Gastroesophageal sphincter (tissue), 4 donors: ENCODE data around the gene PHF2. TPM values are rescaled to one million over a fixed set of nuclear protein-coding genes. Genes with fewer than 3 reads are reported as not detected.

ENCODE experiments used
- ATAC-seq: fragments of 150-250 bp; one replicate; pipeline ENCODE4 v1.9.1; 2016; ENCODE audit warnings: mild to moderate bottlenecking, moderate library complexity
- H3K27ac ChIP-seq, 4 donors: fragments of 200-600 bp; sonication (generic) in 3 of 4; 1 replicate in 3 of 4; 2 replicates in 1 of 4; pipeline ENCODE4 v1.5.1; 2016 to 2019
- H3K27me3 ChIP-seq: fragments of 200-600 bp; sonication (generic); one replicate; pipeline ENCODE4 v1.5.1; 2019
- H3K36me3 ChIP-seq, 2 donors: fragments of 200-600 bp; sonication (generic); one replicate each; pipeline ENCODE4 v1.5.1; 2019; ENCODE audit warnings: control low read depth in 1 of 2
- H3K4me1 ChIP-seq, 3 donors: fragments of 200-600 bp; sonication (generic); 1 replicate in 2 of 3; 2 replicates in 1 of 3; pipeline ENCODE4 v1.5.1; 2016 to 2019; ENCODE audit warnings: control low read depth in 2 of 3
- H3K4me3 ChIP-seq, 2 donors: fragments of 200-600 bp; sonication (generic); one replicate each; pipeline ENCODE4 v1.5.1; 2019; ENCODE audit warnings: mild to moderate bottlenecking in 1 of 2, moderate library complexity in 1 of 2
- H3K9me3 ChIP-seq, 3 donors: fragments of 200-600 bp; sonication (generic); one replicate each; pipeline ENCODE4 v1.5.1; 2017 to 2019; ENCODE audit warnings: control low read depth in 2 of 3
- CTCF ChIP-seq, 4 experiments: fragments of 200-600 bp in 2 of 4; fragments of 450-650 bp in 2 of 4; sonication (generic) in 1 of 4; IDR thresholded peaks; one replicate each; pipeline ENCODE4 v1.5.1; 2017 to 2019; ENCODE audit warnings: antibody characterized with exemption in 4 of 4, mild to moderate bottlenecking in 2 of 4, moderate library complexity in 2 of 4
- EP300 ChIP-seq: sonication (generic); formaldehyde crosslinking; IDR thresholded peaks from one replicate; pipeline ENCODE4 v1.6.1; 2017; ENCODE audit warnings: antibody characterized with exemption, mild to moderate bottlenecking
- POLR2A ChIP-seq, 2 donors: fragments of 450-650 bp; IDR thresholded peaks; one replicate each; pipeline ENCODE4 v1.6.1; 2017; ENCODE audit warnings: antibody characterized with exemption in 2 of 2, mild to moderate bottlenecking in 2 of 2, moderate library complexity in 1 of 2
- POLR2AphosphoS5 ChIP-seq: sonication (generic); formaldehyde crosslinking; IDR thresholded peaks from one replicate; pipeline ENCODE4 v1.6.1; 2017; ENCODE audit warnings: antibody characterized with exemption
- WGBS, 2 donors: methylation state at CpG; one replicate each; pipeline ENCODE4 v1.1.5; 2018; ENCODE audit warnings: low coverage in 1 of 2; 5-methylcytosine and 5-hydroxymethylcytosine counted together
- total RNA-seq, 4 donors: library from RNA; depleted of rRNA; stranded (reverse); fragments of >200 nt; gene quantifications; one replicate each; pipeline ENCODE4 v1.1.0, GENCODE V29; 2016

PHF2 gene
- total RNA-seq, 4 donors from 2014 or later, result 37.2 to 51.2 (median 39.2) TPM

GRCh38 chr9:93536874-93537273 is 39.5 kb upstream of the PHF2 start:
- WGBS, 2 donors, result 74 to 81% methylated on average over 6 to 8 of the region's 9 CpGs
- H3K27ac ChIP-seq, result no peak overlapping the region
- TF ChIP-seq POLR2AphosphoS5 (no peak), POLR2A (IDR thresholded peaks at IDR 0.05) (no peak), EP300 (no peak), CTCF (IDR thresholded peaks at IDR 0.05) (no peak)
- H3K4me3 ChIP-seq, result no peak overlapping the region
- ATAC-seq, result no peak
- peaks cover 4 to 17% (median 7%) of the 10 kb centered on the region in 3 donors for H3K4me1 ChIP-seq
- H3K36me3 ChIP-seq, result peaks cover 0 to 60% of the 10 kb centered on the region in 2 donors
- H3K27me3 ChIP-seq, result no peaks in the 10 kb centered on the region
- no peaks in the 10 kb centered on the region for H3K9me3 ChIP-seq

- no peaks in the 10 kb centered on the region for H3K27me3 ChIP-seq
- 90 to 100% methylated on average over 1 to 2 of the region's 8 CpGs for WGBS, 2 donors
- peaks cover 7 to 27% (median 10%) of the 10 kb centered on the region in 3 donors for H3K4me1 ChIP-seq
- peaks cover 0 to 53% of the 10 kb centered on the region in 2 donors for H3K36me3 ChIP-seq
- no peak for ATAC-seq
- no peak overlapping the region for H3K27ac ChIP-seq
- TF ChIP-seq POLR2A (IDR thresholded peaks at IDR 0.05) (no peak), POLR2AphosphoS5 (no peak), CTCF (IDR thresholded peaks at IDR 0.05) (no peak), EP300 (no peak)
- no peaks in the 10 kb centered on the region for H3K9me3 ChIP-seq
- no peak overlapping the region for H3K4me3 ChIP-seq
Measured at GRCh38 chr9:93540305-93540704, 36.1 kb upstream of the PHF2 start.

- Histone ChIP-seq H3K36me3 (peaks cover 0 to 49% of the 10 kb centered on the region in 2 donors), H3K4me1 (peaks cover 7 to 27% (median 10%) of the 10 kb centered on the region in 3 donors), H3K4me3 (no peak overlapping the region), H3K27me3 (no peaks in the 10 kb centered on the region), H3K9me3 (no peaks in the 10 kb centered on the region), H3K27ac (peak overlapping the region in 1 of 4 donors; percentile 19)
- no peak for TF ChIP-seq POLR2A (IDR thresholded peaks at IDR 0.05)
- TF ChIP-seq POLR2AphosphoS5, result no peak
- no peak for TF ChIP-seq EP300
- no peak for TF ChIP-seq CTCF (IDR thresholded peaks at IDR 0.05)
- WGBS, 2 donors, result 84 to 88% methylated on average over 3 to 4 of the region's 4 CpGs
- no peak for ATAC-seq
Measured at GRCh38 chr9:93541005-93541404, 35.4 kb upstream of the PHF2 start.

- no peak for TF ChIP-seq EP300
- TF ChIP-seq CTCF (IDR thresholded peaks at IDR 0.05), result no peak
- TF ChIP-seq POLR2A (IDR thresholded peaks at IDR 0.05), result no peak
- ATAC-seq, result no peak
- Histone ChIP-seq H3K36me3 (peaks cover 0 to 50% of the 10 kb centered on the region in 2 donors), H3K27me3 (no peaks in the 10 kb centered on the region), H3K9me3 (no peaks in the 10 kb centered on the region), H3K27ac (peak overlapping the region; percentile 15 to 57 (median 18)), H3K4me3 (no peak overlapping the region), H3K4me1 (peaks cover 7 to 27% (median 10%) of the 10 kb centered on the region in 3 donors)
- WGBS, 2 donors, result 15 to 24% methylated on average over 8 of the region's 8 CpGs
Measured at GRCh38 chr9:93541581-93542349, 34.6 kb upstream of the PHF2 start.

GRCh38 chr9:93543117-93543516 is 33.3 kb upstream of the PHF2 start:
- TF ChIP-seq CTCF (IDR thresholded peaks at IDR 0.05), result no peak
- TF ChIP-seq EP300, result no peak
- no peak for TF ChIP-seq POLR2A (IDR thresholded peaks at IDR 0.05)
- no peak for TF ChIP-seq POLR2AphosphoS5
- ATAC-seq, result no peak
- Histone ChIP-seq H3K36me3 (peaks cover 0 to 60% of the 10 kb centered on the region in 2 donors), H3K27me3 (no peaks in the 10 kb centered on the region), H3K9me3 (no peaks in the 10 kb centered on the region), H3K4me3 (no peak overlapping the region), H3K27ac (no peak overlapping the region), H3K4me1 (peaks cover 7 to 27% (median 10%) of the 10 kb centered on the region in 3 donors)
- 97% methylated on average over 6 to 7 of the region's 9 CpGs for WGBS, 2 donors
